T-helper 17 cell (primary cell): ENCODE results near the gene ADARB1. TPM values are rescaled to one million over a fixed set of nuclear protein-coding genes. Genes with fewer than 3 reads are reported as not detected.

Experiments used
- ATAC-seq: fragments of 150-1000 bp; cut with Tn5 transposase; 2 replicates; pipeline ENCODE4 v1.10.0; 2021; ENCODE audit warnings: mild to moderate bottlenecking, moderate library complexity
- DNase-seq, 3 donors: peaks; one replicate each; pipeline versions ENCODE4 v3.0.0 to v3.0.0-alpha.2; 2020 to 2021
- H3K9me3 ChIP-seq: one replicate; pipeline ENCODE4 v1.7.0; 2013; ENCODE audit warnings: low read length, mild to moderate bottlenecking; ENCODE audit not compliant: control insufficient read depth, poor library complexity, severe bottlenecking
- H3K27ac Mint-ChIP-seq: one replicate; pipeline ENCODE4 v1.8.0; 2022; ENCODE audit warnings: mild to moderate bottlenecking, moderate library complexity, mixed read lengths
- H3K27me3 Mint-ChIP-seq: one replicate; pipeline ENCODE4 v1.8.0; 2022; ENCODE audit warnings: mixed read lengths
- H3K36me3 Mint-ChIP-seq: one replicate; pipeline ENCODE4 v1.8.0; 2022; ENCODE audit warnings: low read depth, mixed read lengths
- H3K4me1 Mint-ChIP-seq: one replicate; pipeline ENCODE4 v1.8.0; 2022; ENCODE audit warnings: mild to moderate bottlenecking, mixed read lengths
- H3K4me3 Mint-ChIP-seq: one replicate; pipeline ENCODE4 v1.8.0; 2022; ENCODE audit warnings: mild to moderate bottlenecking, moderate library complexity, mixed read lengths
- total RNA-seq, 4 donors: library from RNA in 2 of 4; stranded (reverse) in 2 of 4; gene quantifications; one replicate each; pipeline ENCODE4 v1.2.3 and lab custom pipeline; 2022 to 2026

Gene ADARB1
- total RNA-seq, 2 donors from 2014 or later: 28.4 to 37.0 TPM

GRCh38 chr21:45200031-45200430 lies 125.7 kb downstream of the ADARB1 start:
- Mint-ChIP-seq H3K4me3 (peak overlapping the region; percentile 78), H3K4me1 (peaks cover 30% of the 10 kb centered on the region), H3K36me3 (peaks cover 10% of the 10 kb centered on the region), H3K27ac (peak overlapping the region; percentile 80), H3K27me3 (no peaks in the 10 kb centered on the region)
- ATAC-seq: no peak
- no peaks in the 10 kb centered on the region for H3K9me3 ChIP-seq
- no peak for DNase-seq

DNA sequence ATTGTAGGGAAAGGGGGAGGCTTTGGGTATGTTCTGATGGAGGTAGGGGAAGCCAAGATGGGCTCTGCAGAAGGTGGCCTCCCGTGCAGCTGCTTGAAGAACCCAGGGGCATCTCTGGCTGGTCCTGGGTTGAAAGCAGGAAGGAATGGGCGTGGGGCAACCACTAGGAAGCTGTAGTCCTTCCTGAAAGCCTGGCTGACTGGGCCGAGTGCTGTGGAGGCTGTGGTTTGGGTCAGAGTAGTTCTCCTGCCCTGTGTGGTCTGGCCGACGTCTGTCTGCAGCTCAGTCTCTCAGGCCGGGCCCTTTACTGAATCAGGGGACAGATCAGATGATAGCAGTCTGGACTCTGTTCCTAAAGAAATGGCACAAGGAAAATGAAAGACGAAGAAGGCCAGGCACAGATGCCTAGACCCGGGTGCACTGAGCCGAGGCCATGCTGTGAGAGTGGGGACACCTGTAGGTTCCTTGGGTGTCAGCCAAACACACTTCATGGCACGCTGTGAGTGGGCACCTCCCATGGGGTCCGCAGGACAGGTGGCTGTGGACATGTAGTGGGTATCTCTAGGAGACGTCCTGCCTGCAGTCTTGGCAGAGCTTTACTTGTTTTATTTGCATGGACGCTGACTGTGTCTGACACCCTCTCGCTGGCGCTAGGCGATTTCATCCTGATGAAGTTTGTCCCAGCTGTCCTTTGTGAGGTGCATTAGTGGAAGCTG lies 126.4 kb downstream of the ADARB1 start:
- no peak for ATAC-seq
- H3K36me3 Mint-ChIP-seq: peaks cover 9% of the 10 kb centered on the region
- no peak for DNase-seq
- H3K27me3 Mint-ChIP-seq: no peaks in the 10 kb centered on the region
- peaks cover 28% of the 10 kb centered on the region for H3K4me1 Mint-ChIP-seq
- H3K9me3 ChIP-seq: no peaks in the 10 kb centered on the region
- H3K27ac Mint-ChIP-seq: peak overlapping the region; percentile 80
- peak overlapping the region; percentile 78 for H3K4me3 Mint-ChIP-seq

GRCh38 chr21:45202344-45202743 lies 128.0 kb downstream of the ADARB1 start:
- DNase-seq (no peak), ATAC-seq (no peak)
- peak overlapping the region; percentile 57 for H3K27ac Mint-ChIP-seq
- no peaks in the 10 kb centered on the region for H3K9me3 ChIP-seq
- peaks cover 30% of the 10 kb centered on the region for H3K4me1 Mint-ChIP-seq
- H3K4me3 Mint-ChIP-seq: no peak overlapping the region
- peaks cover 9% of the 10 kb centered on the region for H3K36me3 Mint-ChIP-seq
- H3K27me3 Mint-ChIP-seq: no peaks in the 10 kb centered on the region

- H3K9me3 ChIP-seq: no peaks in the 10 kb centered on the region
- Mint-ChIP-seq H3K36me3 (peaks cover 6% of the 10 kb centered on the region), H3K4me1 (peaks cover 29% of the 10 kb centered on the region), H3K27ac (peak overlapping the region; percentile 72), H3K27me3 (no peaks in the 10 kb centered on the region), H3K4me3 (no peak overlapping the region)
- ATAC-seq (no peak), DNase-seq (no peak)
Observed at GRCh38 chr21:45202889-45203288, 128.5 kb downstream of the ADARB1 start.

DNA sequence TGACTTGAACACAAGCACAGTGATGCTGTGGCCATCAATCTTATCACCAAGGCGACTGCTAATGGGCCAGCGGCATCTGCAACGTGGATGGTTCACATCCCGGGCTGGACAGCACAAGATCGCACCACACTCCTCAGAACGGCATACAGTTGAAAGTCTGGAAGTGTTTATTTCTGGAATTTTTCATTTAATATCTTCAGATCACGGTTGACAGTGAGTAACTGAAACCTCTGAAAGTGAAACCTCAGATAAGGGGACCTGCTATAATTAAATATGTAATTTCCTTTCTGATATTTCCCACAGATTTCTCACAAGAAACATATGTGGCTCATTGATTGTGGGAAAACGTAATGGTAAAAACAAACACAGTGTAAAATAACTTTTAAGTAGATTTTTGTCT lies 129.6 kb downstream of the ADARB1 start:
- Mint-ChIP-seq H3K36me3 (peaks cover 9% of the 10 kb centered on the region), H3K27me3 (no peaks in the 10 kb centered on the region), H3K4me1 (peaks cover 31% of the 10 kb centered on the region), H3K27ac (peak overlapping the region; percentile 72), H3K4me3 (no peak overlapping the region)
- ATAC-seq (no peak), DNase-seq (no peak)
- no peaks in the 10 kb centered on the region for H3K9me3 ChIP-seq

DNA sequence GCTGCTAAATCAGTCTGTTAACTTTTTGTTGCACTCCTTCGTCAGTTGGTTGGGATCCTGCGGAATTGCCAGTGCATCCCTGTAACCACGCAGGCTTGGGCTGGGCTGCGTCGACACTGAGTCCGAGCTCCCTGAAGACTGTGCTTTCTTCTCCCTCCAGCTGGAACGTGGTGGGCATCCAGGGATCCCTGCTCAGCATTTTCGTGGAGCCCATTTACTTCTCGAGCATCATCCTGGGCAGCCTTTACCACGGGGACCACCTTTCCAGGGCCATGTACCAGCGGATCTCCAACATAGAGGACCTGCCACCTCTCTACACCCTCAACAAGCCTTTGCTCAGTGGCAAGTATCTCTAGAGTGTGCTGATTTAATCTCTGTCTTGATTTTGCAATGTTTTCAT lies 130.0 kb downstream of the ADARB1 start:
- ATAC-seq (no peak), DNase-seq (no peak)
- H3K4me3 Mint-ChIP-seq: no peak overlapping the region
- no peak overlapping the region for H3K27ac Mint-ChIP-seq
- peaks cover 27% of the 10 kb centered on the region for H3K4me1 Mint-ChIP-seq
- H3K27me3 Mint-ChIP-seq: no peaks in the 10 kb centered on the region
- H3K36me3 Mint-ChIP-seq: peaks cover 9% of the 10 kb centered on the region
- no peaks in the 10 kb centered on the region for H3K9me3 ChIP-seq

GRCh38 chr21:45207839-45208626 lies 133.7 kb downstream of the ADARB1 start:
- no peak for ATAC-seq
- no peak for DNase-seq
- peak overlapping the region; percentile 91 for H3K27ac Mint-ChIP-seq
- peaks cover 12% of the 10 kb centered on the region for H3K36me3 Mint-ChIP-seq
- no peaks in the 10 kb centered on the region for H3K27me3 Mint-ChIP-seq
- peaks cover 31% of the 10 kb centered on the region for H3K4me1 Mint-ChIP-seq
- H3K9me3 ChIP-seq: no peaks in the 10 kb centered on the region
- H3K4me3 Mint-ChIP-seq: peak overlapping the region; percentile 34

DNA sequence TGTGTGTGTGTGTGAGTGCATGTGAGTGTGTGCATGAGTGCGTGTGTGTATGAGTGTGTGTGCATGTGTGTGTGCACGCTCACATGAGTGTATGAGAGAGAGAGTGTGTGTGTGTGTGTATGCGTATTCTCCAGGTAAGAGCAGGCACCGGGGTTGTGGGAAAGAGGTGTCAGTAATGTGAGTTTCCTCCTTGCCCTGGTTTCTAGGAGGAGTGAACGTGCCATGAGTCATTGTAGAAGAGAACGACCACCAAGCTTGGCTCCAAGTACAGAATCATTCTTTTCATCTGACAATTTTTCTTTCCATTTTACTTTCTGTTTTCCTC lies 134.2 kb downstream of the ADARB1 start:
- no peaks in the 10 kb centered on the region for H3K9me3 ChIP-seq
- Mint-ChIP-seq H3K36me3 (peaks cover 12% of the 10 kb centered on the region), H3K4me3 (peak overlapping the region; percentile 34), H3K27ac (peak overlapping the region; percentile 91), H3K4me1 (peaks cover 27% of the 10 kb centered on the region), H3K27me3 (no peaks in the 10 kb centered on the region)
- ATAC-seq (no peak), DNase-seq (no peak)

DNA sequence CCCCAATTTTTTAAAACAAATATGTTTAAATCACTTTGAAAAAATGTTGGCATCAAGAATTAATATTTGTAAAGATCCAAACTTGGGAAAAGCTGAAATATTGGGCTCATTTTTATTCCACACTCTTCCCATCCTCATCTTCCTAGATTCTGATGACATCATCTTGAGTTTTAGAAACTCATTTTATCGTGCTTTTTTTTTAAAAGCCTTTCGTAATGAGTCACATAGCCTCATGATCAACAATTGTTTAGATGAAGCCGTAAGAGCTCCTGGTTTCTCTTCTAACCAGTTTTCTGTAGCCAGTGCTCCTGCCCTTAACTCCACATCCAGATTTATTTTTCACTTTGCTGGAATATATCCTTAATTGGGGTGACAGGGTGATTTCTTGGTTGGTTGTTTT lies 134.7 kb downstream of the ADARB1 start:
- Mint-ChIP-seq H3K36me3 (peaks cover 12% of the 10 kb centered on the region), H3K27me3 (no peaks in the 10 kb centered on the region), H3K27ac (peak overlapping the region; percentile 91), H3K4me1 (peaks cover 27% of the 10 kb centered on the region), H3K4me3 (no peak overlapping the region)
- DNase-seq: no peak
- H3K9me3 ChIP-seq: no peaks in the 10 kb centered on the region
- ATAC-seq: no peak

DNA sequence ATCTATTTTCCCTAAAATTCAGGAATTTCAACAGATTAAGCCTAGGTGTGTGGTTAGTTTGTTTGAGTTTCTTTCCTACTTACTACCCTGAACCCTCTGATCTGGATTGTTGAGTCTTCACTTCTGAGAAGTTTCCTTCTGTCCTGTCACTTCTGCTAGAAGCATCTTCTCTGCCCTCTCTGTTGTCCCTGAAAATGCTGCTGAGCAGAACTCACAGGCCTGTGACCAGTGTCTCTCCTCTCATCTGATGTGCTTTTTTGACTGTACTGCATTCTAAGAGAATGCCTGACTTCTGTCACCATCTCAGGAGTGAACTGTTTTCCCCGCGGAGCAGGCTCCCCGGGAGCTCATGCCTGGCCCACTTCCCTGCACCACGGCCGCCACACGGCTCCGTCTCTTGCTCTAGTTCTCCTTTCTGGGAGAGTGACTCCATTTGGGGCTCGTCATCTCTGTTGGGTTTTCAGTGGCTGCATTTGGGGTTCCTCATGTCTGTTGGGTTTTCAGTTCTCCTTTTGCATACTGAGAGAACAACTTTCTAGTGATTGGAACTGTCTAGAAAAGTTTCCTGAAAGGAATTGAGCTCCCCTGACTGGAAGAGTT lies 135.4 kb downstream of the ADARB1 start:
- Mint-ChIP-seq H3K27ac (peak overlapping the region; percentile 91), H3K36me3 (peaks cover 11% of the 10 kb centered on the region), H3K4me3 (no peak overlapping the region), H3K4me1 (peaks cover 27% of the 10 kb centered on the region), H3K27me3 (no peaks in the 10 kb centered on the region)
- H3K9me3 ChIP-seq: no peaks in the 10 kb centered on the region
- DNase-seq (no peak), ATAC-seq (peak; percentile 32)

- Mint-ChIP-seq H3K27ac (no peak overlapping the region), H3K4me3 (no peak overlapping the region), H3K36me3 (peaks cover 8% of the 10 kb centered on the region), H3K27me3 (no peaks in the 10 kb centered on the region), H3K4me1 (peaks cover 27% of the 10 kb centered on the region)
- no peak for DNase-seq
- ATAC-seq: no peak
- H3K9me3 ChIP-seq: no peaks in the 10 kb centered on the region
Observed at GRCh38 chr21:45210461-45210983, 136.1 kb downstream of the ADARB1 start.

GRCh38 chr21:45211661-45212060 lies 137.3 kb downstream of the ADARB1 start:
- Mint-ChIP-seq H3K27ac (no peak overlapping the region), H3K36me3 (peaks cover 11% of the 10 kb centered on the region), H3K27me3 (no peaks in the 10 kb centered on the region), H3K4me3 (no peak overlapping the region), H3K4me1 (peaks cover 27% of the 10 kb centered on the region)
- ATAC-seq: no peak
- no peaks in the 10 kb centered on the region for H3K9me3 ChIP-seq
- no peak for DNase-seq

GRCh38 chr21:45213392-45213791 lies 139.0 kb downstream of the ADARB1 start:
- Mint-ChIP-seq H3K27me3 (no peaks in the 10 kb centered on the region), H3K4me3 (no peak overlapping the region), H3K4me1 (peaks cover 17% of the 10 kb centered on the region), H3K36me3 (peaks cover 16% of the 10 kb centered on the region), H3K27ac (no peak overlapping the region)
- H3K9me3 ChIP-seq: no peaks in the 10 kb centered on the region
- ATAC-seq (no peak), DNase-seq (no peak)
